Muscle of arm (tissue), 14 donors: ENCODE measurements around the gene SH3D19. TPM values are rescaled to one million over a fixed set of nuclear protein-coding genes. Genes with fewer than 3 reads are reported as not detected.
A peak's percentile ranks its signal among the peaks of the same experiment; 100 is the strongest.

Source experiments
- DNase-seq: peaks from one replicate; pipeline ENCODE4 v3.0.0-alpha.2; 2013
- long read RNA-seq, 11 donors: transcript quantifications; one replicate each; lab custom pipeline, GENCODE V29; 2026
- polyA plus RNA-seq, 12 donors: library from polyadenylated mRNA; unstranded; fragments of 120-200 nt; gene quantifications; one replicate each; pipeline ENCODE4 v1.2.1, GENCODE V29; 2013; ENCODE audit not compliant: insufficient read length in 12 of 12

Gene SH3D19, protein sequence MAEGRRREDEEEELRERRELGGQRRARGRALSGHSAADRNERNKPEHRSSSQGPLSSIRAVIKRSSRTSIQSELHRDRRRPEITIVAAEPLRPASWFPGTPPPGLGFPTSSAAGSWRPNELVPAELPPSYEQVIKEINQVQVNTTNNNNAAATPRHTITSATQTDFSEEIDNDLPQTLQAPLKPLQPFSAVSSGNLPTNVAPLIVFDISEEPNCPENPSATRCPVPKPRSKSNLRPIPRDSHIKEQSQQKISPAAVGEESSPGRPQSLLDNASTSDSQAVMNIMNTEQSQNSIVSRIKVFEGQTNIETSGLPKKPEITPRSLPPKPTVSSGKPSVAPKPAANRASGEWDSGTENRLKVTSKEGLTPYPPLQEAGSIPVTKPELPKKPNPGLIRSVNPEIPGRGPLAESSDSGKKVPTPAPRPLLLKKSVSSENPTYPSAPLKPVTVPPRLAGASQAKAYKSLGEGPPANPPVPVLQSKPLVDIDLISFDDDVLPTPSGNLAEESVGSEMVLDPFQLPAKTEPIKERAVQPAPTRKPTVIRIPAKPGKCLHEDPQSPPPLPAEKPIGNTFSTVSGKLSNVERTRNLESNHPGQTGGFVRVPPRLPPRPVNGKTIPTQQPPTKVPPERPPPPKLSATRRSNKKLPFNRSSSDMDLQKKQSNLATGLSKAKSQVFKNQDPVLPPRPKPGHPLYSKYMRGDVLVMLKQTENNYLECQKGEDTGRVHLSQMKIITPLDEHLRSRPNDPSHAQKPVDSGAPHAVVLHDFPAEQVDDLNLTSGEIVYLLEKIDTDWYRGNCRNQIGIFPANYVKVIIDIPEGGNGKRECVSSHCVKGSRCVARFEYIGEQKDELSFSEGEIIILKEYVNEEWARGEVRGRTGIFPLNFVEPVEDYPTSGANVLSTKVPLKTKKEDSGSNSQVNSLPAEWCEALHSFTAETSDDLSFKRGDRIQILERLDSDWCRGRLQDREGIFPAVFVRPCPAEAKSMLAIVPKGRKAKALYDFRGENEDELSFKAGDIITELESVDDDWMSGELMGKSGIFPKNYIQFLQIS
- polyA plus RNA-seq = 10 to 100 TPM in 11 of 12 donors, not detected in 1; 29.3 to 62.7 (median 39.0) TPM
- long read RNA-seq, donor 1, full-length matches to known transcripts = 4 of 7,819 reads
- long read RNA-seq, donor 1, partial matches to known transcripts = 7,539 of 7,819 reads
- long read RNA-seq, donor 1, other reads (novel, unspliced or antisense) = 276 of 7,819 reads
- long read RNA-seq, donor 2, full-length matches to known transcripts = 3 of 9,177 reads
- long read RNA-seq, donor 2, partial matches to known transcripts = 8,723 of 9,177 reads
- long read RNA-seq, donor 2, other reads (novel, unspliced or antisense) = 451 of 9,177 reads
- long read RNA-seq, donor 3, partial matches to known transcripts = 3,412 of 3,554 reads
- long read RNA-seq, donor 3, other reads (novel, unspliced or antisense) = 142 of 3,554 reads
- long read RNA-seq, donor 4, partial matches to known transcripts = 2,510 of 2,629 reads
- long read RNA-seq, donor 4, other reads (novel, unspliced or antisense) = 119 of 2,629 reads
- long read RNA-seq, donor 5 = 0 reads
- long read RNA-seq, donor 6, full-length matches to known transcripts = 3 of 4,080 reads
- long read RNA-seq, donor 6, partial matches to known transcripts = 3,902 of 4,080 reads
- long read RNA-seq, donor 6, other reads (novel, unspliced or antisense) = 175 of 4,080 reads
- long read RNA-seq, donor 7, partial matches to known transcripts = 3,310 of 3,475 reads
- long read RNA-seq, donor 7, other reads (novel, unspliced or antisense) = 165 of 3,475 reads
- long read RNA-seq, donor 8, full-length matches to known transcripts = 2 of 10 reads
- long read RNA-seq, donor 8, partial matches to known transcripts = 8 of 10 reads
- long read RNA-seq, donor 8, other reads (novel, unspliced or antisense) = 0 of 10 reads
- long read RNA-seq, donor 9, partial matches to known transcripts = 5,664 of 5,873 reads
- long read RNA-seq, donor 9, other reads (novel, unspliced or antisense) = 208 of 5,873 reads
- long read RNA-seq, donor 10, full-length matches to known transcripts = 1 of 6,088 reads
- long read RNA-seq, donor 10, partial matches to known transcripts = 5,842 of 6,088 reads
- long read RNA-seq, donor 10, other reads (novel, unspliced or antisense) = 245 of 6,088 reads
- long read RNA-seq, donor 11, full-length matches to known transcripts = 2 of 6,588 reads
- long read RNA-seq, donor 11, partial matches to known transcripts = 6,277 of 6,588 reads
- long read RNA-seq, donor 11, other reads (novel, unspliced or antisense) = 309 of 6,588 reads

DNA sequence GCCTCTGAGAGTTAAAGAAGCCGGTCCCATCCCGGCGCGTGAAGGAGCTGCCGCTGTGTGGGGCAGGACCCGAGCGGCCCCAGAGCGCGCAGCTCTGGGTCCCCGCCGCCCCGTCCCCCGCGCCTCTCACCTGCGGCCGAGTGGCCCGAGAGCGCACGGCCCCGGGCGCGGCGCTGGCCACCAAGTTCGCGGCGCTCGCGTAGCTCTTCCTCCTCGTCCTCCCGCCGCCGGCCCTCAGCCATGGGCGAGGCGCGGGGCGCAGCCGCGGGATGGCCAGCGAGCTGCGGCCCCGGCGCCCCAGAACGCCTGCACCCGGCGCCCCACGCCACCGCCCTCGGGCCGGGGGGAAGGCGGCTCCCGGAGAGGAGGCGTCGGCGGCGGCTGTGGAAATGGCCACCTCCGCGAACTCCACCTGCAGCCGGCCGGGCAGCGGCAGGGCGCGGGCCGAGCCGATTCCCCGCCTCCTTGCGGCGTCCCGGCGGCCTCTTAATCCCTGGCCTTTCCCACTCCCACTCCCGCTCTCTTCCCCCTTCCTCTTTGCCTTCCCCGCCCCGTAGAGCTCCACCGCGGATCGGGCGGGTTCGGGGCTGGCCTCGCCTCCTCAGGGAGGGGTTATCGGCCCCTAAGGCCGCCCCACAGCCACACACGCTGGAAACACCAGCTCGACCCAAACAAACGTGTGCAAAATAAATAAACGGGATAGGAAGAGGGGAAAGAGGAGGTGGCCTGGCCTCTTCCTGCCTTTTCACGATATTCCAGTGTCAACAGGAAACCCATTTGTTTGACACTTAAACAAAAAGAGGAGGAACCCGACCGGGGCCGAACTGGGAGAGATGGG is at the start of gene SH3D19:
SH3D19 (minus strand) TSS at position 495 of the 838 bp plus-strand sequence; CDS start at position 242, 253 bp downstream.
- peak; percentile 84 for DNase-seq

DNA sequence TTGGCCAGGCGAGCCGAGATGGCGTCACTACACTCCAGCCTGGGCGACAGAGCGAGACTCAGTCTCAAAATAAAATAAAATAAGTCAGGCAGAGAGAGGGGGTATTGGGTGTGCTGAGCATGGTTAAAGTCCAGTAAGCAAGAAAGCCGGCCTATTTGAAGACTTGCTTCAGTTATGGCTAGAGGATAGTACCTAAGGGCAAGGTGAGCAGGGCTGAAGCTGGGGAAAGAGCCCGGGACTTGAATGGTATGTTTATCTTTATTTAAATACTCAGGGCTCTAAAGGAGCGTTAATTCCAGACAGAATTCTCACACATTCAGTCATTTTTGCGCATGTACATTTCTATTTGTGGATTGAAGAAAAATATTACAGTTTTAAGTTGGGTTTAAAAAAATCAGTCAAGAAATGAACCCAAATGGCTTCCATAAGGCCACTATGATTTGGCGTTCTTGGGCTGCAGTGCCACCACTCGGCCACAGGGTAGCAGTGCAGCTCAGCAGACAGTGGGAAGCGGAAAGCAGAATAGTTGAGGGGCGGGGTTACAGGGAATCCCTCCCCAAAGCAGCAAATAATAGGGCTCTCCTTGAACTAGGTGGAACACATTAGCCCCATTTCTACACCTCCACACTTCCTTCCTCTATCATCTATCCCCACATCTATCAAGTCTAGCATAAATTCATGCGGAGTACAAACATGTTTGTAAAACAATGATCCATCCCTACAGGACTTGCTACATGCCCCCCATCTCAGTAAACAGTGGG is 37.2 kb upstream of the SH3D19 start:
- DNase-seq = peak; percentile 79

DNA sequence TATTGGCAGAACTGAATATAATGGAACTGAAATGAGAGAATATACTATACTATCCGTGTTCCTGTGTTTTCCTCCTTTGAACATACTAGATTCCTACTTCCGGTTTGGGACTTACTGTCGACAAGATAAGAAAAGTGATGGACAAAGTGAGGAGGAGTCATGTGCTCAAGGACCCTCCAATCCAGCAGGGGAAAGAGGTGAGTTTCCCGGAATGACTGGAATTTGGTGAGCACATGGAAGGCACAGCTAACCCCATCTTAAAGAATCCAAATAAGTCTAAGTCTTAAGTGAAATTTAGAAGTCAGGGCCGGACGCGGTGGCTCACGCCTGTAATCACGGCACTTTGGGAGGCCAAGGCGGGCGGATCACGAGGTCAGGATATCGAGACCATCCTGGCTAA is 36.6 kb upstream of the SH3D19 start:
- no peak for DNase-seq

DNA sequence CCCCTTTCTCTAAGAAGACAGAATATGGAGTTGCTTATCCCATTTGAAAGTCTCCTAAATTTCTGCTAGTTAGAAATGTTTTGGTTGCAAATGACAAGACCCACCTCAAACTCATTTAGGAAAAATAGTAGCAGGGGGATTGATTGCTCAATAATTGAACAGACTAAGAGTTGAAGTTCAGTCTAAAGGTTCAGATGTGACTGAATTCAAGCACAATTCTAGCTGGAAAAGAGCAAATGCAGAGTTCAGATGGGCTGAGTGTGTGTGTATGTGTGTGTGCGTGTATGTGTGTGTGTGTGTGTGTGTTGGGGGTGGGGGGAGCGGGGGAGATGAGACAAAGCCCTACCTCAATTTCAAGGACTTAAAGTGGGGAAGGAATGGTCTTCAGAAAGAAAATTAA is 35.7 kb upstream of the SH3D19 start:
- DNase-seq = no peak

DNA sequence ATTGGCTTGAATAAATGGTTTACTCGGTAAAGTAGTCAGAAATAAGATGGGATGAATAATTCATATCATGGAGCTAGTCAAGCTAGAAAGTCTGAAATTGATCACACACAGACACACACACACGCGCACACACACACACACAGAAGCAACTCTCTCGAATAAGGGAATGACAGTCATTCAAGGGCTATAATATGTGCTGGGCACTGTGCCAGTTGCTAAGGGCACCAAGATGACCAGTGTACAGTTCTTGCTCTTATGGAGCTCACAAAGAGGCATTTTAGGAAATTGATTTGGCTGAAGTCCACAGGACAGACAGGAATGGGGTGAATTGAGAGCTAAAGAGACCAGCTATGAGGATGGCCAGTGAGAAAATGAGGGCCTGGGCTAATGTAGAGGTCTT is 34.2 kb upstream of the SH3D19 start:
- DNase-seq = no peak

DNA sequence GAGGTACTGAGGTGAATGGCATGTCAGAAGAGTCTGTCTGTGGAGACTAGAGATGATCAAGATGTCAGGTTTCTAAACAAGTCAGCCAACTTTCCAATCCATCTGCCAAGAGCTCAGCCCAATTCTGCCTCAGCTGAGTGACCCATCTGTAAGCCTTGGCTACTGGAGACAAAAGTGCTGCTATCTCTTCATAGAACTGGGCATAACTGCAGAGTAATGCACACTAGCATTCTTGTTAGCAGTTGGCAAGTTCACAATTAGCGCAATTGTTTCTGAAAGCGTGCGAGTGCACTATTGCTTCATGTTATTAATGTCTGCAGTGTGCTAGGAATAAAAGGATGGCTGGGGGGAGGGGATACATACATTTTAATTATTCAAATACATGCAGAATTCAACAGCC is 32.9 kb upstream of the SH3D19 start:
- DNase-seq = no peak

DNA sequence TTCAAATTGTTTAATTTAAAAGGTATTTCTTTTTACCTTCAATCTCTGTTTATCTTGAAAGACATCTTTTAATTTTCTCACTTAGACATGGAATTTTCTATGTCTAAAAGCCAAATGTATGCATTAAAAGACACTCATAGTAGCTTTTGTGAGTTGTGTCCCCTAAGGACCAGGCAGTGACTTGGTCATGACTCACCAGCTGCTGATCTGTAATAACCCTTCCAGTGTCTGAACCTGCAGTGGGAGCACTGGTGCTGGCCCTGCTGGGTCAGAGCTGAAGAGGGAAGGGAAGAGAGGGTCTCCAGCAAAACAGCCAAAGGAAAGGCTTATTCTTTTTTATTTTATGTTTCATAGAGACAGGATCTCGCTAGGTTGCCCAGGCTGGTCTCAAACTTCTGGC is 31.1 kb upstream of the SH3D19 start:
- DNase-seq = no peak

DNA sequence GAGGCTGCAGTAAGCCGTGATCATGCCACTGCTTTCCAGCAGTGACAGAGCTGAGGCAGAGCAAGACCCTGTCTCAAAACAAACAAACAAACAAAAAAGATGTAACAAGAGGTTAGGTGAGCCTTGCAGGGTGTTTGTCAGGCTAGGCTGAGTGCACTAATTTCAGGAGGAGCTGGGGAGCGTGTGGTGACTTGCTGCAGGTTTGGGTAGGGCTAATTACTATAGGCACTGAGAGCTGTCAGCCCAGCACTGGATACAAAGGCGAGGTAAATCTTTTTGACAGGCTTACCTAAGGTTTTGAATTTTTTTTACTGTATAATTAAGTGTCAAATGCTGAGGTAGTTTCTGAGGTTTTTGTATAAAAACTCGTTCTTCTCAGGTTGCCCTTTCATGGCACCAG is 29.8 kb upstream of the SH3D19 start:
- DNase-seq = no peak

DNA sequence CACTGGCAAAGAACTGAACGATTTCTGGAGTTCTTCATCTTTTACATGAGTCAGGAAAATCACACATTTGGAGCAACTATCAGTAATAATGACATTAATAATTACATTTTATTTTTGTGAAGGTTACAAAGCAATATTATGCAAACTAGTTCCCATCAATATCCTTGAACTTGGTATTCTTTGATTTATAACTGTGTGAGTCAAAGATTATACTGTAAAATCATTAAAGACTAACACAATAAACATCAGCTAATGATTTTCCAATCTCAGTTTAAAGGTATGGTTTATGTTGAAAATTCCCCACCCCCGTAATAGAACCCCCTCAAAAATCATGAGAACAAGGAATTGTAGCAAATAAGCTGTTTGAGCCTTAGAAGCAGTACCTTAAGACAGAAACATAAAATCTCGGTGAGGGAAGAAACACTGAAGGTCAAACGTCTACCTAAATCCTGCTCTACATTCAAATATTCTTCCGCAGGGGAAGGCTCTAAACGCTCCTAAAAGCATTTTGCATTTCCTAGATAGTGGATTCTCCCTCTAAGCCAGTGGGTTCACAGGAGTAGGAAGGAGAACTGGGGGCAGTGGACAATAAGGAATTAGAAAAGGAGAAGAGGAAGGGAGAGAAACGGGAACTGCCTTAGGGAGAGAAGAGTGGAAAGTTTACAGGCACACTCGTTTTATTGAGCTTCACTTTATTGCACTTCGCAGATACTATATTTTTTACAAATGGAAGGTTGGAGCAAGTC is 22.3 kb upstream of the SH3D19 start:
- no peak for DNase-seq

DNA sequence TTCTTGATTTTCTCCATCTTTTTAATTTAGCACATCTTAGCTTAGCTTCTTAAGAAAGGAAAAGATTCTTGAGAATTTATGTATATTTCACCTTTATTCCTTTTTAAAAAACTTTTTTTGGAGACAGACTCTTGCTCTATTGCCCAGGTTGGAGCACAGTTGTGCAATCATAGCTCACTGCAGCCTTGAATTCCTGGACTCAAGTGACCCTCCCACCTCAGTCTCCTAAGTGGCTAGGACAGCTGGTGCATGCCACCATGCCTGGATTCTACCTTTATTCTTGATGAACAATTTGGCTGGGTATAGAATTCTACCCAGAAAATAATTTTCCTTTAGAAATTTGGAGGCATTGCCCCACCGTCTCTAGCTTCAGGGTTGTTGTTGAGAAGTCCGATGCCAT is 19.5 kb upstream of the SH3D19 start:
- DNase-seq = no peak

DNA sequence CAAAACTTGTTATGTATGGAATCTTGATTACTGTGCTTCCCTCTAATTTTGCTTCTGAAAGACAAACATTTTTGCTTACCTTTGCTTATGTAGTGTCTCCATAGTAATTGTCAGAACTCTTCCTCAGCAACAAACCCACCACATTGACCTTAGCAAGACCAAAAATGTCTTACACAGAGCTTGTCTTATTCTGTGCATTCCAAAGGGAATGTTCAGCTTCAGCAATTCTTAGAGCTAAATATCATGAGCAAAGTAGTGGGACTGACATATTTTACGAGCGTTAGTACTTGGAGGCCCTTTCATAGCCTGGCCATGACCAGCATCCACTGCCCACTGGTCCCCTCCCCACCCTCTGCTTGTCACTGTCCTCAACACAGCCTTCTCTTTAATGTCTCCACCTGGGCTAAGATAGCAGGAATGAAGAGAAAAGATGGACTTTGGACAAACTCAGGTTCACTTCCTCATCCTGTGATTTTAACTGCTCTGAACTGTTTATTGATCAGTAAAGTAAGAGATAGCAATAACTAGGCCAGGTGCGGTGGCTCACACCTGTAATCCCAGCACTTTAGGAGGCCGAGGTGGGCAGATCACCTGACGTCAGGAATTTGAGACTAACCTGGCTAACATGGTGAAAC is 15.5 kb upstream of the SH3D19 start:
- no peak for DNase-seq

DNA sequence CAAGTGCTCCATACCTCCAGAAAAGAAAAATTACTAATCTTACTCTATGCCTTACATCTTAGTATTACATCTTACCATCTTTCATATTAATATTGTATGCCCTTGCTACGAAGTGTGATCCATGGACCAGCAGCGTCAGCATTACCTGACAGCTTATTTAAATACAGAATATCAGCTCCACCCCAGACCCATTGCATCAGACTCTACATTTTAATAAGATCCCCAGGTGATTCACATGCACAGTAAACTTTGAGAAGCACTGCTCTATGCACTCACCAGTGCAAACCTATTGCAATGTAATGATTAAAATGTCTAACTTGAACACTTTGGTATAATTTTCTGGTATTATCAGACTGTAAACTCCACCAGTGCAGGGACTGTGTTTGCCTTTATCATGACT is 14.1 kb upstream of the SH3D19 start:
- DNase-seq = no peak

DNA sequence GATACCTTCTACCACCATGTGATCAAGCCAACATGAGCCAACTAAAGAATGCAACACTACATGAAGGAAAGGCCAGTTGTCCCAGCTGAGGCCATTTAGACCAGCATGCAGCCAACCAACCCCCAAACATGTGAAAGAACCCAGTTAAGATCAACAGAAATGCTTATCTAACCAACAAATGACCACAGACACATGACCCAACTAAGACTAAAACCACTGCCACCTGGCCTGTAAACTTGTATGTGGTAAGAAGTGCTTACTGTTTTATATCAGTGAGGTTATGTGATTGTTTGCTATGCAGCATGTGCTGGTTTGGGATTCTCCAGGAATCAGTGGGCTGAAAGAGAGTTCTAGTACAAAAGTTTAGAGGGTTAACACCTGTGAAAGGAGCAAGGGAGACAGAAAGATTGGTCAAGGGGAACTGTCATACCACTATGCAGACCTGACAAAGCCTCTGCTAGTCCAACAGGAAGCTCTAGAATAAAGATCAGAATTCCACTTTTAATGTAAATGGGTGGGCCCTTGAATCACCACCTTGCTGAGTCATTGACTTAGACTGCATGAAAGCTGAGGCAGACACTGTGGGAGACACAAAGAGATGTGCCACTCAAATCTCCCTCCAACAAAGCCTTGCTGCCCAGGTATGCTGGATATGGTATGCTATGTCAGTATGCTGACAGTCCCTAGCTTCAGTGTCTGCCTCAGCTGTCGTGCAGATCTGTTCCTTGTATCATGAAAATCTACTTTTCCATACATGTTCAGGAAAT is 6.1 kb upstream of the SH3D19 start:
- DNase-seq = no peak

DNA sequence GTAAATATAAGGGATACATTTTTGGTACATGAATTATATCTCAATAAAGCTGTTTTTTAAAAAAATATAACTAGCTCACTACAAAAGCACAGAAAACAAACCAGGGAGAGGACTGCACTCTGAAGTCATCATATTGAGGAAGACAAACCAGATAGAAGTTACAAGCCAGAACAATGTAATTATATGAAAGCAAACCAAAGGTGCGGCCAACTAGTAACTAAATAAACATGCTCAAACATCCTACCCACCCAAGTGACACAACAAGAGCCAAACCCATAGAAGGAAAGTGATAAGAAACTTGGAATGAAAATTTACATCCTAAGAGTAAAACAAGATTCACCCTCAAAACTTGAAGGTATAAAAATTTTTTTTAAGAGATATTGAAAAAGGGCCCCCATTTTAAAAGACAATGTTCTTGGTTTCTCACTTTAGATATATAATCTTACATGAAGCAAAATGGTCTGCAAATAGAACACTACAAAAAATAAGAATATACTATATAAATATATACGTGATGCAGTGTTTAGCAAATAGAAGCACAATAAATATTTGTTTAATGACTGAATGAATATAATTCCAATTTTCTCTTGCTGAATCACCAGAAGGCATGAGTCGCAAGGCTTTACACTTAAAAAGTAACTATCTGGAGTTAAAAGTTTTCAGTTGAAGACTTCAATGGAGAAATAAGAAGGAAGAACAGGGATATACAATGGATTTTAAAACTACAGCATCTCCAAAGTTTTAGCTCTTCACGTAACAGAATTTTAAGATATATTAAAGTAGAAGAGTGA is 4.0 kb upstream of the SH3D19 start:
- DNase-seq = no peak

DNA sequence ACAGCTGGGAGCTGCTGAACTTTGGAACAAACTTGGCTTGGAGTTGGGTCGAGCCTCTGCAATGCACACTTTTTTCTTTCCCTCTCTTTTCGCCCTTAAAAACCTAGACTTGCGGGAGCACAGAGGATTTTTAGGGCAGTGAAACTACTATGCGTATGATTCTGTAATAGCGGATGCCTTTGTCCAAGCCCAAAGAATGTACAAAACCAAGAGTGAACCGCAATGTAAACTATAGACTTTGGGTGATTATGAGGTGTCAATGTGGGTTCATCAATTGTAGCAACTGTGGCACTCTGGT is 493 bp upstream of the SH3D19 start:
- peak; percentile 7 for DNase-seq
